GM12878 (cell line): ENCODE results near the gene DHRS12. TPM values are rescaled to one million over a fixed set of nuclear protein-coding genes. Genes with fewer than 3 reads are reported as not detected.

Experiments used
- ATAC-seq: fragments of 200-7000 bp; cut with Tn5 transposase; 3 replicates; pipeline ENCODE4 v1.9.1; 2020; ENCODE audit warnings: mild to moderate bottlenecking, moderate library complexity
- BruUV-seq: library from RNA; stranded (reverse); fragments of 400-500 nt; replicated peaks from 2 replicates; lab custom pipeline; 2021; lab: Mats Ljungman, UMichigan
- CTCF ChIA-PET: fragments of 300-600 bp; sonication (Branson Sonifier 250); formaldehyde crosslinking; extraction: SDS; loops from one replicate; lab custom pipeline; 2021; ENCODE audit warnings: inconsistent platforms; lab: Yijun Ruan, JAX
- POLR2A ChIA-PET: fragments of 350-600 bp; formaldehyde crosslinking; extraction: SDS; loops from one replicate; lab custom pipeline; 2021; ENCODE audit warnings: inconsistent platforms; lab: Charles Lee
- RAD21 ChIA-PET: fragments of 300-600 bp; sonication (Branson Sonifier 250); formaldehyde crosslinking; loops from one replicate; lab custom pipeline; 2023; ENCODE audit warnings: antibody characterized with exemption; ENCODE audit not compliant: unreplicated experiment; lab: Charles Lee
- SMC1A ChIA-PET: fragments of 300-600 bp; sonication (Branson Sonifier 250); formaldehyde crosslinking; loops from one replicate; lab custom pipeline; 2023; ENCODE audit not compliant: unreplicated experiment, uncharacterized antibody; lab: Charles Lee
- DNase-seq: peaks from one replicate; pipeline ENCODE4 v3.0.0-alpha.2; 2011; ENCODE audit warnings: low read depth, low spot score
- FAIRE-seq: peaks from 3 replicates; lab custom pipeline; 2011; peaks lifted over from hg19 to GRCh38; lab: Jason Lieb, UNC
- H2AFZ ChIP-seq: 2 replicates; pipeline ENCODE4 v1.6.0; 2011; ENCODE audit warnings: low read depth, low read length, control low read depth; ENCODE audit not compliant: control insufficient read depth
- H3K27ac ChIP-seq: 2 replicates; pipeline ENCODE4 v1.5.1; 2011; ENCODE audit warnings: control low read depth; ENCODE audit not compliant: control insufficient read depth, insufficient read depth
- H3K27me3 ChIP-seq, 2 experiments: replicated peaks in 1 of 2; 2 replicates each; pipeline versions ENCODE4 v1.6.0 to v1.6.1; 2011; ENCODE audit warnings: low read length in 1 of 2; ENCODE audit not compliant: control insufficient read depth in 2 of 2, insufficient read depth in 2 of 2
- H3K36me3 ChIP-seq, 2 experiments: 2 replicates each; pipeline ENCODE4 v1.5.1; 2011; ENCODE audit warnings: low read length in 1 of 2; ENCODE audit not compliant: control insufficient read depth in 2 of 2, insufficient read depth in 2 of 2
- H3K4me1 ChIP-seq: 2 replicates; pipeline ENCODE4 v1.6.1; 2011; ENCODE audit warnings: mild to moderate bottlenecking, low read length, moderate library complexity, mixed read lengths; ENCODE audit not compliant: control insufficient read depth, insufficient read depth
- H3K4me2 ChIP-seq: 2 replicates; pipeline ENCODE4 v1.6.0; 2011; ENCODE audit warnings: control low read depth; ENCODE audit not compliant: control insufficient read depth, insufficient read depth
- H3K4me3 ChIP-seq: fragments of 200-600 bp; sonication (generic); 2 replicates; pipeline ENCODE4 v1.5.1; 2016
- H3K79me2 ChIP-seq: 2 replicates; pipeline ENCODE4 v1.6.0; 2011; ENCODE audit warnings: low read length; ENCODE audit not compliant: control insufficient read depth, insufficient read depth
- H3K9ac ChIP-seq: 2 replicates; pipeline ENCODE4 v1.8.0; 2011; ENCODE audit warnings: low read length, control low read depth, mixed read lengths; ENCODE audit not compliant: control insufficient read depth, insufficient read depth
- H3K9me3 ChIP-seq: replicated peaks from 3 replicates; pipeline ENCODE4 v1.5.1; 2011; ENCODE audit warnings: mild to moderate bottlenecking, low read length; ENCODE audit not compliant: control insufficient read depth, insufficient read depth
- H4K20me1 ChIP-seq: 2 replicates; pipeline ENCODE4 v1.6.0; 2011; ENCODE audit not compliant: control insufficient read depth, insufficient read depth
- BCL11A ChIP-seq: IDR thresholded peaks from 2 replicates; pipeline ENCODE4 v1.6.1; 2011; ENCODE audit warnings: low read depth, low read length
- BCLAF1 ChIP-seq: fragments of 450-650 bp; IDR thresholded peaks from 2 replicates; pipeline ENCODE4 v1.6.1; 2017; ENCODE audit warnings: antibody characterized with exemption, mild to moderate bottlenecking, moderate library complexity
- GABPA ChIP-seq: IDR thresholded peaks from 2 replicates; pipeline ENCODE4 v1.6.1; 2014; ENCODE audit warnings: antibody characterized with exemption, low read depth, mild to moderate bottlenecking, inconsistent platforms
- MYB ChIP-seq: fragments of 150-350 bp; IDR thresholded peaks from 2 replicates; pipeline ENCODE4 v1.6.1; 2014; ENCODE audit warnings: mild to moderate bottlenecking, low read depth, low read length, borderline replicate concordance
- RBBP5 ChIP-seq: fragments of 200-600 bp; sonication (generic); conservative IDR thresholded peaks from 2 replicates; pipeline ENCODE4 v1.6.1; 2016
- WRNIP1 ChIP-seq: IDR thresholded peaks from 2 replicates; pipeline ENCODE4 v1.6.1; 2011; ENCODE audit warnings: low read depth, low read length, improper control_type of control experiment, borderline replicate concordance
- WGBS: methylation state at CpG from one replicate; pipeline ENCODE4 v1.1.6; 2016; ENCODE audit warnings: low lambda C conversion rate; ENCODE audit not compliant: insufficient replicate concordance, insufficient coverage; ENCODE audit errors: missing lambda C conversion rate; 5-methylcytosine and 5-hydroxymethylcytosine counted together
- in situ Hi-C: fragments of 300-500 bp; cut with MboI; formaldehyde crosslinking; loops from 9 replicates; pipeline ENCODE4 v1.14.3; 2018; ENCODE audit warnings: mixed read lengths
- intact Hi-C: fragments of 100-400 bp; cut with micrococcal nuclease; formaldehyde crosslinking; loops from one replicate; pipeline ENCODE4 v1.14.2; 2022; ENCODE audit not compliant: unreplicated experiment
- polyA plus RNA-seq, 11 experiments: library from polyadenylated mRNA; depleted of rRNA in 4 of 11; unstranded in 6 of 11; stranded (reverse) in 5 of 11; fragments of >200 nt; fragmentation: Nextera tagmentation in 4 of 11; fragmentation: Illumina TruSeq in 1 of 11; extraction: Ambion mirVana in 4 of 11; extraction: Trizol in 1 of 11; gene quantifications; 1 replicate in 1 of 11; 2 replicates in 10 of 11; pipeline versions ENCODE4 v1.2.1 to v1.2.3, GENCODE V29; 2011 to 2016; ENCODE audit warnings: inconsistent platforms in 2 of 11, missing spikeins in 2 of 11, low read depth in 1 of 11
- total RNA-seq, 4 experiments: library from RNA; depleted of rRNA in 3 of 4; stranded (reverse); fragments of >200 nt in 3 of 4; fragmentation: Illumina TruSeq in 1 of 4; extraction: Trizol in 1 of 4; gene quantifications; 2 replicates each; pipeline versions ENCODE4 v1.2.1 to v1.2.3, GENCODE V29; 2013 to 2021

Gene DHRS12
- total and polyA plus RNA-seq, 10 of the 15 experiments (the other 5 are each of a cell fraction or from before 2014, with no cell fraction given), result 2.9 to 11.3 (median 8.2) TPM

GRCh38 chr13:51807041-51807440, 3.1 kb upstream of the DHRS12 start:
- no TSS peak for BruUV-seq
- H3K4me2 ChIP-seq, result no peak overlapping the region
- no peak for DNase-seq
- ATAC-seq, result no peak
- H3K27ac ChIP-seq, result no peak overlapping the region
- no peaks in the 10 kb centered on the region for H4K20me1 ChIP-seq
- no peaks in the 10 kb centered on the region for H3K9me3 ChIP-seq
- H3K9ac ChIP-seq, result no peak overlapping the region
- TF ChIP-seq BCLAF1 (no peak), RBBP5 (no peak), MYB (no peak), WRNIP1 (no peak), BCL11A (no peak), GABPA (no peak)
- H3K4me1 ChIP-seq, result peaks cover 23% of the 10 kb centered on the region
- H2AFZ ChIP-seq, result no peak overlapping the region
- H3K36me3 ChIP-seq, result no peaks in the 10 kb centered on the region
- CTCF ChIA-PET, result interaction anchor here (1.5 to 2.5 kb wide), 2 partner anchors 9 kb away, joined by 5 to 12 read pairs; no protein-coding TSS in a partner anchor
- H3K27me3 ChIP-seq, result no peaks in the 10 kb centered on the region
- SMC1A ChIA-PET, result interaction anchor here (1.6 to 2.4 kb wide), 4 partner anchors 8 to 25 kb away, joined by 3 to 19 read pairs (median 6); no protein-coding TSS in a partner anchor
- 92% methylated on average over 5 of the region's 5 CpGs for WGBS
- in situ Hi-C loops, result no loop called here
- no peak for FAIRE-seq
- intact Hi-C loops, result no loop called here
- H3K4me3 ChIP-seq, result no peak overlapping the region
- no peaks in the 10 kb centered on the region; the same call in 1 of the 2 replicates for H3K79me2 ChIP-seq
- POLR2A ChIA-PET, result interaction anchor here (0.6 to 1.2 kb wide), 3 partner anchors 9 to 194 kb away, joined by 3 read pairs; no protein-coding TSS in a partner anchor
- RAD21 ChIA-PET, result interaction anchor here (1.1 kb wide), 1 partner anchor 8 kb away, joined by 5 read pairs; no protein-coding TSS in a partner anchor
